Muscle of leg (tissue), 11 donors: ENCODE data around the gene REP15. TPM values are rescaled to one million over a fixed set of nuclear protein-coding genes. Genes with fewer than 3 reads are reported as not detected.
"Not testable (repeated sequence)": the region's sequence is repeated elsewhere in the genome, so short reads cannot be mapped to it uniquely, and the experiment has no call there.

Experiments
- DNase-seq: peaks from one replicate; pipeline ENCODE4 v3.0.0; 2013
- H3K27ac ChIP-seq: one replicate; pipeline ENCODE4 v1.5.1; 2013; ENCODE audit warnings: mild to moderate bottlenecking, low read length, control low read depth
- H3K27me3 ChIP-seq: one replicate; pipeline ENCODE4 v1.6.1; 2013; ENCODE audit warnings: low read length; ENCODE audit not compliant: control insufficient read depth, insufficient read depth
- H3K36me3 ChIP-seq: one replicate; pipeline ENCODE4 v1.6.1; 2013; ENCODE audit warnings: low read length; ENCODE audit not compliant: control insufficient read depth, insufficient read depth
- H3K4me1 ChIP-seq: one replicate; pipeline ENCODE4 v1.6.1; 2013; ENCODE audit warnings: low read length; ENCODE audit not compliant: control insufficient read depth, insufficient read depth
- H3K4me3 ChIP-seq: one replicate; pipeline ENCODE4 v1.5.1; 2013; ENCODE audit warnings: low read length, control low read depth
- H3K9me3 ChIP-seq: replicated peaks from 2 replicates; pipeline ENCODE4 v1.6.1; 2013; ENCODE audit warnings: low read depth, low read length; ENCODE audit not compliant: control insufficient read depth
- WGBS: methylation state at CpG from one replicate; pipeline ENCODE4 v1.1.5; 2013; ENCODE audit warnings: missing lambda C conversion rate; ENCODE audit not compliant: insufficient coverage; 5-methylcytosine and 5-hydroxymethylcytosine counted together
- polyA plus RNA-seq, 8 donors: library from polyadenylated mRNA; unstranded; fragments of 120-200 nt; gene quantifications; one replicate each; pipeline versions ENCODE4 v1.2.1 to v1.2.3, GENCODE V29; 2013; ENCODE audit warnings: inconsistent platforms in 1 of 8, low replicate concordance in 1 of 8; ENCODE audit not compliant: insufficient read length in 8 of 8, insufficient read depth in 1 of 8
- total RNA-seq: library from RNA; stranded (reverse); fragments of 120-200 nt; gene quantifications from one replicate; pipeline ENCODE4 v1.2.4, GENCODE V29; 2013

Gene REP15
- total and polyA plus RNA-seq, 9 donors, result 1.0 to 2.3 (median 1.5) TPM

DNA sequence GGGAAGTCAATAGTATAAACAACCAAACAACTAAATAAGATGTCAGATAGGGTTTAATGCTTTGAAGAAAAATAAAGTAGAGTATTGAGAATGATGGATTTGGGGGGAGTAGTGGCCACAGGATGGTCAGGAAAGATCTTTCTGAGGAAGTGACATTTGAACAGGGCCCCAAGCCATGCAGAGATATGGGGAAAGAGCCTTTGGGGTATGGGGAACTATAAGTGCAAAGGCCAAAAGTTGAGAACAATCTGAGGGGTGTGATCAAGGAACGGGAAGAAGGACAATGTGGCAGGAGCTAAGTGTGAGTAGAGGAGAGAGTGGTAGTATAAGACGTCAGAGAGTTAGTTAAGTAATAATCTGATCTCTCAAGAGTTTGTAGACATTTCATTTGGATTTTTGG lies 15.7 kb downstream of the REP15 start:
- no peak overlapping the region for H3K27ac ChIP-seq
- WGBS, result 75% methylated on average over 2 of the region's 2 CpGs
- no peaks in the 10 kb centered on the region for H3K27me3 ChIP-seq
- no peak overlapping the region for H3K4me3 ChIP-seq
- no peak for DNase-seq
- H3K36me3 ChIP-seq, result peaks cover 5% of the 10 kb centered on the region
- H3K9me3 ChIP-seq, result no peaks in the 10 kb centered on the region
- H3K4me1 ChIP-seq, result peaks cover 4% of the 10 kb centered on the region

- H3K4me3 ChIP-seq, result no peak overlapping the region
- H3K27ac ChIP-seq, result no peak overlapping the region
- no CpG with 5 or more reads among the region's 1 CpG for WGBS
- no peak for DNase-seq
- peaks cover 24% of the 10 kb centered on the region for H3K36me3 ChIP-seq
- no peaks in the 10 kb centered on the region for H3K4me1 ChIP-seq
- no peaks in the 10 kb centered on the region for H3K9me3 ChIP-seq
- H3K27me3 ChIP-seq, result no peaks in the 10 kb centered on the region
Measured at GRCh38 chr12:27723212-27723611, 27.0 kb downstream of the REP15 start.

GRCh38 chr12:27730097-27730588 lies 33.9 kb downstream of the REP15 start:
- peaks cover 15% of the 10 kb centered on the region for H3K36me3 ChIP-seq
- no peaks in the 10 kb centered on the region for H3K27me3 ChIP-seq
- H3K4me3 ChIP-seq, result no peak overlapping the region
- no peak for DNase-seq
- H3K9me3 ChIP-seq, result no peaks in the 10 kb centered on the region
- no peak overlapping the region for H3K27ac ChIP-seq
- H3K4me1 ChIP-seq, result no peaks in the 10 kb centered on the region
- WGBS, result 88% methylated on average over 3 of the region's 4 CpGs

- no peaks in the 10 kb centered on the region for H3K9me3 ChIP-seq
- no peak overlapping the region for H3K4me3 ChIP-seq
- no CpG with 5 or more reads among the region's 2 CpGs for WGBS
- no peak for DNase-seq
- H3K27me3 ChIP-seq, result no peaks in the 10 kb centered on the region
- H3K4me1 ChIP-seq, result no peaks in the 10 kb centered on the region
- H3K27ac ChIP-seq, result no peak overlapping the region
- peaks cover 19% of the 10 kb centered on the region for H3K36me3 ChIP-seq
Measured at GRCh38 chr12:27732281-27732680, 36.0 kb downstream of the REP15 start.

GRCh38 chr12:27733052-27733656 lies 36.9 kb downstream of the REP15 start:
- WGBS, result 43% methylated on average over 1 of the region's 3 CpGs
- no peaks in the 10 kb centered on the region for H3K4me1 ChIP-seq
- H3K4me3 ChIP-seq, result no peak overlapping the region
- no peaks in the 10 kb centered on the region for H3K9me3 ChIP-seq
- no peaks in the 10 kb centered on the region for H3K27me3 ChIP-seq
- no peak overlapping the region for H3K27ac ChIP-seq
- H3K36me3 ChIP-seq, result peaks cover 19% of the 10 kb centered on the region
- DNase-seq, result peak; percentile 19

- Histone ChIP-seq H3K4me1 (no peaks in the 10 kb centered on the region), H3K36me3 (peaks cover 19% of the 10 kb centered on the region), H3K27me3 (no peaks in the 10 kb centered on the region), H3K9me3 (no peaks in the 10 kb centered on the region), H3K27ac (no peak overlapping the region), H3K4me3 (no peak overlapping the region)
- WGBS, result no CpG with 5 or more reads among the region's 1 CpG
- no peak for DNase-seq
Measured at GRCh38 chr12:27733791-27734190, 37.5 kb downstream of the REP15 start.

DNA sequence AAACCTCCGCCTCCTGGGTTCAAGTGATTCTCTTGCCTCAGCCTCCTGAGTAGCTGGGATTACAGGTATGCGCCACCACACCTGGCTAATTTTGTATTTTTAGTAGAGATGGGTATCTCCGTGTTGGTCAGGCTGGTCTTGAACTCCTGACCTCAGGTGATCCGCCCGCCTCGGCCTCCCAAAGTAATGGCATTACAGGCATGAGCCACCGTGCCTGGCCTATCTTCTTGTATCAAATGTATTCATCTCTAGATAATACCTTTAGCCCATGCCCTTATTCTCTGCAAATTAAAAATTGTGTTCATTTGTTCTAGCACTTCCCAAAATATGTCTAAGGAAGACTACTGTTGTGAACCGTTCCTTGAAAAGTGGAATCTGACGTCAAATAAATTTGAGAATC lies 38.1 kb downstream of the REP15 start:
- not testable (repeated sequence) for DNase-seq, H3K4me1 ChIP-seq, H3K9me3 ChIP-seq, H3K27me3 ChIP-seq, H3K4me3 ChIP-seq, H3K27ac ChIP-seq
- 83% methylated on average over 1 of the region's 9 CpGs for WGBS
- peaks cover 23% of the 10 kb centered on the region for H3K36me3 ChIP-seq

- H3K36me3 ChIP-seq, result peaks cover 25% of the 10 kb centered on the region
- no peak overlapping the region for H3K4me3 ChIP-seq
- WGBS, result no CpG with 5 or more reads among the region's 5 CpGs
- H3K9me3 ChIP-seq, result no peaks in the 10 kb centered on the region
- no peak for DNase-seq
- H3K4me1 ChIP-seq, result no peaks in the 10 kb centered on the region
- no peaks in the 10 kb centered on the region for H3K27me3 ChIP-seq
- H3K27ac ChIP-seq, result no peak overlapping the region
Measured at GRCh38 chr12:27743601-27744000, 47.4 kb downstream of the REP15 start.

DNA sequence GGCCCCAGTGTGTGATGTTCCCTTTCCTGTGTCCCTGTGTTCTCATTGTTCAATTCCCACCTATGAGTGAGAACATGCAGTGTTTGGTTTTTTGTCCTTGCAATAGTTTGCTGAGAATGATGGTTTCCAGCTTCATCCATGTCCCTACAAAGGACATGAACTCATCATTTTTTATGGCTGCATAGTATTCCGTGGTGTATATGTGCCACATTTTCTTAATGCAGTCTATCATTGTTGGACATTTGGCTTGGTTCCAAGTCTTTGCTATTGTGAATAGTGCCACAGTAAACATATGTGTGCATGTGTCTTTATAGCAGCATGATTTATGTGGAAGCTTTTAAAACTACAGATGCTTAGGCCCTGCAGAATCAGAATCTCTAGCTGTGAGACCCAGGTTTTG lies 49.5 kb downstream of the REP15 start:
- H3K27me3 ChIP-seq, H3K27ac ChIP-seq, H3K9me3 ChIP-seq, DNase-seq, H3K4me3 ChIP-seq, H3K4me1 ChIP-seq: not testable (repeated sequence)
- peaks cover 18% of the 10 kb centered on the region for H3K36me3 ChIP-seq
- WGBS, result no CpG with 5 or more reads among the region's 1 CpG
